HepG2 (cell line): ENCODE data around the gene VPS18. TPM values are rescaled to one million over a fixed set of nuclear protein-coding genes. Genes with fewer than 3 reads are reported as not detected.

Experiments
- CCAR2 ChIP-seq: fragments of 200-400 bp; formaldehyde crosslinking; optimal IDR thresholded peaks from 2 replicates; pipeline ENCODE3; 2018; ENCODE audit warnings: low read depth, mild to moderate bottlenecking, low read length, moderate library complexity
- EHMT2 ChIP-seq: fragments of 200-600 bp; sonication (generic); IDR thresholded peaks from 2 replicates; pipeline ENCODE4 v1.7.0; 2017; ENCODE audit warnings: antibody characterized with exemption, low read depth, low read length, borderline replicate concordance
- EP300 ChIP-seq, 3 experiments: sonication (generic) in 1 of 3; formaldehyde crosslinking in 1 of 3; IDR thresholded peaks; 2 replicates each; pipeline versions ENCODE4 v1.5.1 to v1.6.1; 2011 to 2020; ENCODE audit warnings: low read depth in 2 of 3, low read length in 2 of 3, borderline replicate concordance in 1 of 3, improper control_type of control experiment in 1 of 3, mild to moderate bottlenecking in 1 of 3, missing genetic modification reagents in 1 of 3, moderate library complexity in 1 of 3
- HNRNPLL ChIP-seq: fragments of 200-400 bp; formaldehyde crosslinking; IDR thresholded peaks from 2 replicates; pipeline ENCODE4 v1.6.1; 2017; ENCODE audit warnings: mild to moderate bottlenecking, low read depth, low read length; ENCODE audit not compliant: poor library complexity, severe bottlenecking
- MTA1 ChIP-seq: sonication (generic); formaldehyde crosslinking; IDR thresholded peaks from 2 replicates; pipeline ENCODE4 v1.4.0; 2020; ENCODE audit warnings: missing genetic modification reagents, mild to moderate bottlenecking, borderline replicate concordance
- MXI1 ChIP-seq: IDR thresholded peaks from 3 replicates; pipeline ENCODE4 v1.6.1; 2012; ENCODE audit warnings: low read depth, low read length, inconsistent platforms, borderline replicate concordance
- SIN3A ChIP-seq: IDR thresholded peaks from 2 replicates; pipeline ENCODE4 v1.6.1; 2011; ENCODE audit warnings: low read depth, mild to moderate bottlenecking, control low read depth, low read length, borderline replicate concordance
- ZNF136 ChIP-seq: sonication (generic); formaldehyde crosslinking; IDR thresholded peaks from 2 replicates; pipeline ENCODE4 v1.8.1; 2022; ENCODE audit warnings: low read depth, mild to moderate bottlenecking, moderate library complexity, missing genetic modification reagents
- ZNF143 ChIP-seq: sonication (generic); formaldehyde crosslinking; IDR thresholded peaks from 2 replicates; pipeline ENCODE4 v1.4.0; 2020; ENCODE audit warnings: missing genetic modification reagents
- ZNF282 ChIP-seq: fragments of 450-650 bp; IDR thresholded peaks from 2 replicates; pipeline ENCODE4 v1.6.1; 2018; ENCODE audit not compliant: partially characterized antibody
- ZNF329 ChIP-seq: sonication (generic); formaldehyde crosslinking; IDR thresholded peaks from 2 replicates; pipeline ENCODE4 v1.9.0; 2021; ENCODE audit warnings: low read depth, mild to moderate bottlenecking, missing genetic modification reagents
- ZNF501 ChIP-seq: sonication (generic); formaldehyde crosslinking; IDR thresholded peaks from 2 replicates; pipeline ENCODE4 v1.5.1; 2020; ENCODE audit warnings: mild to moderate bottlenecking, moderate library complexity, missing genetic modification reagents
- ZNF550 ChIP-seq: sonication (generic); formaldehyde crosslinking; IDR thresholded peaks from 2 replicates; pipeline ENCODE4 v1.4.0; 2020; ENCODE audit warnings: mild to moderate bottlenecking, missing genetic modification reagents, borderline replicate concordance
- ZNF605 ChIP-seq: sonication (generic); formaldehyde crosslinking; IDR thresholded peaks from 2 replicates; pipeline ENCODE4 v1.8.0; 2022; ENCODE audit warnings: mild to moderate bottlenecking, missing genetic modification reagents
- polyA plus RNA-seq, 8 experiments: library from polyadenylated mRNA; depleted of rRNA in 3 of 8; stranded (reverse) in 7 of 8; unstranded in 1 of 8; fragments of >200 nt; fragmentation: Illumina TruSeq in 4 of 8; extraction: Trizol in 4 of 8; gene quantifications; 2 replicates each; pipeline versions ENCODE4 v1.2.1 to v1.2.3, GENCODE V29; 2011 to 2016; ENCODE audit warnings: low read depth in 4 of 8, missing spikeins in 1 of 8, mixed read lengths in 1 of 8; ENCODE audit not compliant: insufficient read depth in 1 of 8
- total RNA-seq, 5 experiments: library from RNA; depleted of rRNA; stranded (reverse); fragments of >200 nt; fragmentation: Illumina TruSeq; extraction: Trizol; gene quantifications; 2 replicates each; pipeline ENCODE4 v1.2.3, GENCODE V29; 2016; ENCODE audit warnings: low read depth in 1 of 5
- TF ChIP-seq, protein P1 (sequence below): IDR thresholded peaks from 2 replicates; pipeline ENCODE4 v1.6.1; 2016; ENCODE audit warnings: low read depth, control low read depth
- TF ChIP-seq, protein P2 (sequence below): sonication (generic); formaldehyde crosslinking; IDR thresholded peaks from 2 replicates; pipeline ENCODE4 v1.8.0; 2022; ENCODE audit warnings: missing genetic modification reagents, mild to moderate bottlenecking, moderate library complexity, borderline replicate concordance
- TF ChIP-seq, protein P3 (sequence below): IDR thresholded peaks from 2 replicates; pipeline ENCODE4 v1.4.0; 2020; ENCODE audit warnings: mild to moderate bottlenecking, missing genetic modification reagents
- TF ChIP-seq, protein P4 (sequence below): sonication (generic); formaldehyde crosslinking; conservative IDR thresholded peaks from 2 replicates; pipeline ENCODE4 v1.8.0; 2022; ENCODE audit warnings: missing genetic modification reagents

Gene VPS18
- total and polyA plus RNA-seq, 2 of the 13 experiments (the other 11 are each of a cell fraction or from before 2014, with no cell fraction given) = 5.8 to 17.0 TPM

DNA sequence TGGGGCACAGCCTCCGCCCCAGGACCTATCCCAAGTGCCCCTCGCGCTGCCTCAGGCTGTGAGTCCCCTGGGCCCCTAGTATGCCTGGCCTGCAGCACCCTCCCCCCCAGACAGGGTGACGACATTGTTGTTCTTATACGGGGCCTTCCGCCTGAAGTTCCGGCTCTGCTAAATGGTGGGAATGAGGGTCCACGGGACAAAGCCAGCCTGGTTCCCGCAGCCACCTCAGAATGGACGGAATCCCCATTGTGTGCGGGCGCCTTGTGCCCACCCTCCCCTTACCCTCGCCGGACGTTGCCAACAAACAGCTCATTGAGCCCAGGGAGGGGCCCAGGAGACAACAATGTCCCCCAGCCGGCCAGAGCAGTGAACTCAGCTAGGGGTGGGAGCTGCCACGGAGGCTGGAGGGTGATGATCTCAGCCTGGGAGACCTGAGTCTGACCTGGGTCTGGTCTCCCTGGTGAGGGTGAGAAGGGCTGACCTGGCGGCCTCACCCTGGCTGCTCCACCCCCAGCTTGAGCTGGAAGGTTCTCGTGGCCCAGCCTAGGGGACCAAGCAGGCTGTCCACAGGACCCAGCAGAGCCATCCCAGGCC lies 24.6 kb downstream of the VPS18 start (continued):
- TF ChIP-seq, protein P1, sequence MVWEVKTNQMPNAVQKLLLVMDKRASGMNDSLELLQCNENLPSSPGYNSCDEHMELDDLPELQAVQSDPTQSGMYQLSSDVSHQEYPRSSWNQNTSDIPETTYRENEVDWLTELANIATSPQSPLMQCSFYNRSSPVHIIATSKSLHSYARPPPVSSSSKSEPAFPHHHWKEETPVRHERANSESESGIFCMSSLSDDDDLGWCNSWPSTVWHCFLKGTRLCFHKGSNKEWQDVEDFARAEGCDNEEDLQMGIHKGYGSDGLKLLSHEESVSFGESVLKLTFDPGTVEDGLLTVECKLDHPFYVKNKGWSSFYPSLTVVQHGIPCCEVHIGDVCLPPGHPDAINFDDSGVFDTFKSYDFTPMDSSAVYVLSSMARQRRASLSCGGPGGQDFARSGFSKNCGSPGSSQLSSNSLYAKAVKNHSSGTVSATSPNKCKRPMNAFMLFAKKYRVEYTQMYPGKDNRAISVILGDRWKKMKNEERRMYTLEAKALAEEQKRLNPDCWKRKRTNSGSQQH (CRISPR knock-in tag) = no peak
- no peak for TF ChIP-seq CCAR2
- 0 out of 2 replicates have a peak, but pooled peaks have one; percentile 40 for TF ChIP-seq ZNF605 (CRISPR knock-in tag)
- TF ChIP-seq ZNF550 (CRISPR knock-in tag) = no peak
- TF ChIP-seq, protein P2, sequence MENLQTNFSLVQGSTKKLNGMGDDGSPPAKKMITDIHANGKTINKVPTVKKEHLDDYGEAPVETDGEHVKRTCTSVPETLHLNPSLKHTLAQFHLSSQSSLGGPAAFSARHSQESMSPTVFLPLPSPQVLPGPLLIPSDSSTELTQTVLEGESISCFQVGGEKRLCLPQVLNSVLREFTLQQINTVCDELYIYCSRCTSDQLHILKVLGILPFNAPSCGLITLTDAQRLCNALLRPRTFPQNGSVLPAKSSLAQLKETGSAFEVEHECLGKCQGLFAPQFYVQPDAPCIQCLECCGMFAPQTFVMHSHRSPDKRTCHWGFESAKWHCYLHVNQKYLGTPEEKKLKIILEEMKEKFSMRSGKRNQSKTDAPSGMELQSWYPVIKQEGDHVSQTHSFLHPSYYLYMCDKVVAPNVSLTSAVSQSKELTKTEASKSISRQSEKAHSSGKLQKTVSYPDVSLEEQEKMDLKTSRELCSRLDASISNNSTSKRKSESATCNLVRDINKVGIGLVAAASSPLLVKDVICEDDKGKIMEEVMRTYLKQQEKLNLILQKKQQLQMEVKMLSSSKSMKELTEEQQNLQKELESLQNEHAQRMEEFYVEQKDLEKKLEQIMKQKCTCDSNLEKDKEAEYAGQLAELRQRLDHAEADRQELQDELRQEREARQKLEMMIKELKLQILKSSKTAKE (CRISPR knock-in tag) = no peak
- no peak for TF ChIP-seq EHMT2
- no peak for TF ChIP-seq ZNF501 (CRISPR knock-in tag)
- TF ChIP-seq, protein P3, sequence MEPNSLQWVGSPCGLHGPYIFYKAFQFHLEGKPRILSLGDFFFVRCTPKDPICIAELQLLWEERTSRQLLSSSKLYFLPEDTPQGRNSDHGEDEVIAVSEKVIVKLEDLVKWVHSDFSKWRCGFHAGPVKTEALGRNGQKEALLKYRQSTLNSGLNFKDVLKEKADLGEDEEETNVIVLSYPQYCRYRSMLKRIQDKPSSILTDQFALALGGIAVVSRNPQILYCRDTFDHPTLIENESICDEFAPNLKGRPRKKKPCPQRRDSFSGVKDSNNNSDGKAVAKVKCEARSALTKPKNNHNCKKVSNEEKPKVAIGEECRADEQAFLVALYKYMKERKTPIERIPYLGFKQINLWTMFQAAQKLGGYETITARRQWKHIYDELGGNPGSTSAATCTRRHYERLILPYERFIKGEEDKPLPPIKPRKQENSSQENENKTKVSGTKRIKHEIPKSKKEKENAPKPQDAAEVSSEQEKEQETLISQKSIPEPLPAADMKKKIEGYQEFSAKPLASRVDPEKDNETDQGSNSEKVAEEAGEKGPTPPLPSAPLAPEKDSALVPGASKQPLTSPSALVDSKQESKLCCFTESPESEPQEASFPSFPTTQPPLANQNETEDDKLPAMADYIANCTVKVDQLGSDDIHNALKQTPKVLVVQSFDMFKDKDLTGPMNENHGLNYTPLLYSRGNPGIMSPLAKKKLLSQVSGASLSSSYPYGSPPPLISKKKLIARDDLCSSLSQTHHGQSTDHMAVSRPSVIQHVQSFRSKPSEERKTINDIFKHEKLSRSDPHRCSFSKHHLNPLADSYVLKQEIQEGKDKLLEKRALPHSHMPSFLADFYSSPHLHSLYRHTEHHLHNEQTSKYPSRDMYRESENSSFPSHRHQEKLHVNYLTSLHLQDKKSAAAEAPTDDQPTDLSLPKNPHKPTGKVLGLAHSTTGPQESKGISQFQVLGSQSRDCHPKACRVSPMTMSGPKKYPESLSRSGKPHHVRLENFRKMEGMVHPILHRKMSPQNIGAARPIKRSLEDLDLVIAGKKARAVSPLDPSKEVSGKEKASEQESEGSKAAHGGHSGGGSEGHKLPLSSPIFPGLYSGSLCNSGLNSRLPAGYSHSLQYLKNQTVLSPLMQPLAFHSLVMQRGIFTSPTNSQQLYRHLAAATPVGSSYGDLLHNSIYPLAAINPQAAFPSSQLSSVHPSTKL = no peak
- peak; percentile 35 for TF ChIP-seq HNRNPLL
- no peak for TF ChIP-seq ZNF329 (CRISPR knock-in tag)
- no peak for TF ChIP-seq ZNF136 (CRISPR knock-in tag)
- no peak for TF ChIP-seq ZNF143
- TF ChIP-seq MTA1 = no peak
- no peak for TF ChIP-seq EP300 (IDR thresholded peaks at IDR 0.05; ENCODE audit: low read depth in 2 of 2, low read length in 2 of 2)
- TF ChIP-seq EP300 (CRISPR knock-in tag; IDR thresholded peaks at IDR 0.05; ENCODE audit: borderline replicate concordance) = no peak
- no peak for TF ChIP-seq MXI1
- TF ChIP-seq ZNF282 = no peak
- TF ChIP-seq, protein P4, sequence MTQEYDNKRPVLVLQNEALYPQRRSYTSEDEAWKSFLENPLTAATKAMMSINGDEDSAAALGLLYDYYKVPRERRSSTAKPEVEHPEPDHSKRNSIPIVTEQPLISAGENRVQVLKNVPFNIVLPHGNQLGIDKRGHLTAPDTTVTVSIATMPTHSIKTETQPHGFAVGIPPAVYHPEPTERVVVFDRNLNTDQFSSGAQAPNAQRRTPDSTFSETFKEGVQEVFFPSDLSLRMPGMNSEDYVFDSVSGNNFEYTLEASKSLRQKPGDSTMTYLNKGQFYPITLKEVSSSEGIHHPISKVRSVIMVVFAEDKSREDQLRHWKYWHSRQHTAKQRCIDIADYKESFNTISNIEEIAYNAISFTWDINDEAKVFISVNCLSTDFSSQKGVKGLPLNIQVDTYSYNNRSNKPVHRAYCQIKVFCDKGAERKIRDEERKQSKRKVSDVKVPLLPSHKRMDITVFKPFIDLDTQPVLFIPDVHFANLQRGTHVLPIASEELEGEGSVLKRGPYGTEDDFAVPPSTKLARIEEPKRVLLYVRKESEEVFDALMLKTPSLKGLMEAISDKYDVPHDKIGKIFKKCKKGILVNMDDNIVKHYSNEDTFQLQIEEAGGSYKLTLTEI (CRISPR knock-in tag) = no peak
- TF ChIP-seq SIN3A = no peak
